HG02970 (cell line): ENCODE measurements around the gene ANKFN1.

ENCODE experiments used
- ATAC-seq: cut with Tn5 transposase; IDR thresholded peaks from one replicate; pipeline ENCODE4 v1.9.1; 2021; ENCODE audit warnings: mild to moderate bottlenecking, moderate library complexity, moderate number of reproducible peaks; ENCODE audit not compliant: unreplicated experiment, low FRiP score

ANKFN1 gene, protein sequence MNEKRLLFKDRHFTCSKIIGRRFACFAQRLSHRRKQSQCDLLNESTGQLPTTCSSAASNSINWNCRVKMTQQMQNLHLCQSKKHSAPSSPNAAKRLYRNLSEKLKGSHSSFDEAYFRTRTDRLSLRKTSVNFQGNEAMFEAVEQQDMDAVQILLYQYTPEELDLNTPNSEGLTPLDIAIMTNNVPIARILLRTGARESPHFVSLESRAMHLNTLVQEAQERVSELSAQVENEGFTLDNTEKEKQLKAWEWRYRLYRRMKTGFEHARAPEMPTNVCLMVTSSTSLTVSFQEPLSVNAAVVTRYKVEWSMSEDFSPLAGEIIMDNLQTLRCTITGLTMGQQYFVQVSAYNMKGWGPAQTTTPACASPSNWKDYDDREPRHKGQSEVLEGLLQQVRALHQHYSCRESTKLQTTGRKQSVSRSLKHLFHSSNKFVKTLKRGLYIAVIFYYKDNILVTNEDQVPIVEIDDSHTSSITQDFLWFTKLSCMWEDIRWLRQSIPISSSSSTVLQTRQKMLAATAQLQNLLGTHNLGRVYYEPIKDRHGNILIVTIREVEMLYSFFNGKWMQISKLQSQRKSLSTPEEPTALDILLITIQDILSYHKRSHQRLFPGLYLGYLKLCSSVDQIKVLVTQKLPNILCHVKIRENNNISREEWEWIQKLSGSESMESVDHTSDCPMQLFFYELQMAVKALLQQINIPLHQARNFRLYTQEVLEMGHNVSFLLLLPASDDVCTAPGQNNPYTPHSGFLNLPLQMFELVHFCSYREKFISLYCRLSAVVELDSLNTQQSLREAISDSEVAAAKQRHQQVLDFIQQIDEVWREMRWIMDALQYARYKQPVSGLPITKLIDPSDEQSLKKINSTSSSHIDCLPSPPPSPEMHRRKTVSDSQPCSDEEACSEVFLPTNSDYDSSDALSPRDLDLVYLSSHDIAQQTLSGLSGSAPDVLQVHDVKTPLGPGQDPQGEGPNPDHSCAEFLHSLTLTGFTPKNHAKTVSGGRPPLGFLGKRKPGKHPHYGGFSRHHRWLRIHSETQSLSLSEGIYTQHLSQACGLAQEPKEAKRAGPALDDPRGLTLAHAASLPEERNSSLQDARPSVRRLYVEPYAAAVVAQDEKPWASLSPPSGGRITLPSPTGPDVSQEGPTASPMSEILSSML

DNA sequence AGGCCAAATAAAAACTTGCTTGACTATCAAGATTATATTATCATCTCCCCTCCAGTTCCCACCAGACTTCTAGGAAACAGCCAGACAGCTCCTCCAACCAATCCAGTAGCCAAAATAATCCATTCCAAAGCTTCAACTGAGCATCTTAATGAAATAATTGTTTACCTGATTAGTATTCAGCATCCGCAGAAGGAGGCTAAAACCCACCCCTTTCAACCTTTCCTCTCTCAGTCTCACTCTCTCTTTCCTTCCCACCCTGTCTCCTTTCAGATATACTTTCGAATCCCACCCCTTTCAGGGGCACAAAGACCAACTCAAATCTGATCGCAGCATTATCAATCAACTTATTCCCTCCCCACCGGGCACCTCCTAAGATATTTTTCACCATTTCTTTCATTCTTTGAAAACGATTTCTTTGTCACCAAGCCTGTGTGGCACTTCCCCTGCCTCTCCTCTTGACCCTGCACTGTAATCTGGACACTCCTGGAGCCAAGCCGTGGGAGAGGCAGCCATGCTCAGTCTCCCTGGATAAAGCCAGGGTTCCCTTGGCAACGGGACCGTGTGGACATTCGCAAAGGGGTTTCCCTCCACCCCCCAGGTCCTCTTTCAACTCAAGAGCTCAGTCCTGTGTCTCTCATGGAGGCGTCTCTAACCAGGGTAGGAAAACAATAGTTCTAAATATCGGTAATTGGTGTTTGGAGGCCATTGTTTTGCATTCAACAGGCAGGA is at the start of gene ANKFN1:
Gene ANKFN1, plus strand, starts transcription at position 602 of the 729 bp plus-strand sequence. CDS start 59,193 bp downstream, outside the sequence.
- ATAC-seq, result no peak

DNA sequence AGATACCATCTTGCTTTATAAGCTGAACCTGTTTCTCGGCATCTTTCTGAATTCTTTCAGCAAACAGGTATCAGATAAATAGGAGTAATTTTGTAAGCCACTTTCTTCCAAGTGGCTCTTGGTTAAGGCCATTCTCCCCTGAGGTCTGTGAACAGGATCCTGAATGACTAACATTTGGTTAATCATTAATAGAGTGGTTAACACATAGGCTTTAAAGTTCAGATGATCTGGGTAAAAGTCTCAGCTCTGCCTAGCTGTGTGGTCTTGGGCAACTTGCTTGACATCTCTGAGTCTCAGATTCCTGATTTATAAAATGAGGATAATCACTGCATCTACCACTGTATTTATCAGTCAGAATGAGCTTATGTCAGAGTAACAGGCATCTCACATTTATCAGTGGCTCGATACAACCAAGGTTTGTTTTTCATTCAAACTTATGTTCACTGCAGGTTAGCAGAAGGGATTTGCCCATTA is 44.4 kb upstream of the ANKFN1 start:
- ATAC-seq, result peak; percentile 71

DNA sequence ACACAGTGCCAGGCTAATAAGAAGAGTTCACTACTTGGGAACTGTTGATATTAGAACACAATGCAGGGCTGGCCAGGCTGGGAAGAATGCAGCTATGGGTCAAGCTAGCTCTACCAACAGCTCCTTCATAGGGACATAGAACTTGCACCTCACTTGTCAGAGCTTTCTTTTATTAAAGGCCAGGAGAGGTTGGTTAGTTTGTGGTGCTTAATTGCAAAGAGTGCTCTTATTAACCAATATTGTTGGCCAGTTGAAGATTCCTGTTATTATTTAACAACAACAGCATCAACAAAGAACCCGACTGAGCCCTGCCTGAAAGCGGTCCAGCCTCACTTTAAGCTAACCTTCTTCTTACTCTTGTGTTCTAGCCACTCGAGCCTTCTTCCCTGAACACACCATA is 43.4 kb upstream of the ANKFN1 start:
- ATAC-seq, result no peak

DNA sequence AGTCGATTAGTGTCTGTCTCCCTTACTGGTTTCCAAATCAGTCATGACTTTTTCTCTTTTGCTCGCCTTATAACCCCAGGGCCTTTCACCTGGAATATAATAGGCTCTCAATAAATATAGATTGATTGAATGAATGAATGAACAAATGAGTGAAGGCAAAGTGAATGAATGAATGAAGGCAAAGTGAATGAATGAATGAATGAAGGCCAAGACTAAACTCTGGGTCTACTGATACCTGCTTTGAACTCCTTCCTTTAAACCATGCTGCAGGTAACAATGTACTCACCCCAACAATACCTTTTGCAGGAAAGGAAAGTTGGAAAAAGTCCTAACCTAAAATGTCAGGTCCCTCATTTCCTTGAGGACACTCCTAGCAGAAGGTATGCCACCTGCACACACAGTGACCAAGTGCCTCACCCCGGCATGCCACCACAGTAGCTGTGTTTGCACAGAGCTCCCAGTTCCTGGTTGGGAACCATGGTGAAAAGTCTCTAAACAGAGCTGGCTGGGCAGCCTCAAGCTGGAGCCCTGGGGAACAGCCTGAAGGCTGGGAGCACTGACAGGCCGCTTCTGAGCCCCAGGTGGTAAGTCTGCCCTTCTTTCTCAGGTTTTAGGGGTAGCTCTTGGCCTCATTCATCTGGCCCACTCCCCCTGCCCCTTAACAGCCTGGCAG is 42.7 kb upstream of the ANKFN1 start:
- no peak for ATAC-seq

DNA sequence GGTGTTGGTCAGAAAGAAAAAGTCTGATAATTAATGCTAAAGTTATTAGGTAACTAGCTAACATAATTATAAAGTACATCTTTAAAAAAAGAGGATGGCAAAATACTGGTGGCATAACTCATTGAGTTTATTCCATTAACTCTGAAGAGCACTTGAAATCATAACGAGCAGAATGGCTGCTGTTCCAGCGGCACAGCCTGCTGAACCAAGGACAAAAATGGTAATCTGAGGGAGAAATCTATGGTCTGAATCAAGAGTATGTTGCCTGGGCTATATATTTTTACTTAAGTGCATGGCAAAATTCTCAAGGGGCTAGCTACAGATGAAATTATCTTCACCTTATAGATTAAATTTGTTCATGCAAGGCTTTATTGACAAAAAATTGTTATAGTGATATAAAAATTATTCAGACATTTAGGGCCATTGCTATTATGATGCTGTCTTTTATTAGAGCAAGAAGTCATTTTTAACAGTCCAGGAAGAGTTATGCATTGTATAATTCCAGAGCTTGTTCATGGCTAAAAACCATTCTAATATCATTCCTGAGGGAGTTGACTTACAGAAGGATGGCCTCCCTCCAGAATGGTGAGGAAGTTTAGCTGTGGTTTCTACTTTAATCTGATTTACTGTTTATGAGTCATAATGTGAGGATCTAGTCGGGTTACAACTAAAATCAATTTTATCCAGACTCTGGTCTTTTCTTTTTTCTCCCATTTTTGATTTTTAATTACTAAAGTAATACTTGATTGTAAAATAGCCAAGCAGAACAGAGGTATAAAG is 41.4 kb upstream of the ANKFN1 start:
- no peak for ATAC-seq

DNA sequence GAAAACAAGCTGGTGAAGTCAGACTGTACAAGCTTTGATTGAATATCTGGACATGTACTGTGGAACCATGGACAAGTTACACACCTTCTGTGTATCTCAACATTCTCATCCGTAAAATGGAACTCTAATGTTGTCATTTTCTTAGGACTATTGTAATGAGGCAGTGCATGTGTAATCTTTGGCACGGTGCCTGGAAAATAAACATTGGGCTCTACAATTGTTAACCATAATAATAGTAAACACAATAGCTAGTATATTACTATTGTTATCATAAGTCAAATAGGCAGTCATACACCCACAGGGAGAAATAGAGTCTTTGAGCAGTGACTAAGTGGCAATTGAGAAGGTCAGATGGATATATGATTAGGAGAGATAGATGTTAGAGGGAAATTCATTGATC is 39.8 kb upstream of the ANKFN1 start:
- no peak for ATAC-seq

DNA sequence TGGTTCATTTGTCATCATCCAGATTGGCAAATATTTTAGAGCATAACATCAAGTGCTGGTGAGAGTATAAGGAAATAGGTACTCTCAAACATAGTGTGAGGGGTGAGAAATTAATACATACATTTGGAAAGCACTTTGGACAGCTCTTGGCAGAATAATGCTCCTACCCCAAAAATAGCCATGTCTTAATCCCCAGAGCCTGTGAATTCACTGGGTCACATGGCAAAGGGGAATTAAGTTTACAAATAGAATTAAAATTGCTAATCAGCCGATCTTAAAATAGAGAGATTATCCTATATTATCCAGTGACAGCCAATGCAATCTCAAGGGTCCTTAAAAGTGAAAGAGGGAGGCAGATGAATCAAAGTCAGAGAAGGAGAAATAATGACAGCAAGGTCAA is 38.8 kb upstream of the ANKFN1 start:
- no peak for ATAC-seq

DNA sequence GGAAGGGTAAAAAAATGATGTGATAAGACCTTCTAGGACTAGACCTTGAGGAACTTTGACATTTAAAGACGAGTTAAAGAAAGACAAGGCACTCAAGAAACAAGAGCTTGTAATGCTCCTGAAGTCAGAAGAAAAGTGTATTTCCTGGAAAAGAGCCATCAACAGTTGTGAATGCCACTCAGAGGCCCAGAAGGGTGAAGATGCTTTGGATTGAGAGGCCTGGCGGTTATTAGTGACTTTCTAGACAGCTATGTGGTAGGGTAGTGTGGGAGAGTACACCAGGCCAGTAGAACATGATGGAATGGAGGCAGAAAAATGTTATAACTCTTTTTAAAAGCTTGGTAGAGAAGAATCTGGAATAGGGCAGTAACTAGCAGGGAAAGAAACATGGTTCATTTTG is 34.1 kb upstream of the ANKFN1 start:
- no peak for ATAC-seq

DNA sequence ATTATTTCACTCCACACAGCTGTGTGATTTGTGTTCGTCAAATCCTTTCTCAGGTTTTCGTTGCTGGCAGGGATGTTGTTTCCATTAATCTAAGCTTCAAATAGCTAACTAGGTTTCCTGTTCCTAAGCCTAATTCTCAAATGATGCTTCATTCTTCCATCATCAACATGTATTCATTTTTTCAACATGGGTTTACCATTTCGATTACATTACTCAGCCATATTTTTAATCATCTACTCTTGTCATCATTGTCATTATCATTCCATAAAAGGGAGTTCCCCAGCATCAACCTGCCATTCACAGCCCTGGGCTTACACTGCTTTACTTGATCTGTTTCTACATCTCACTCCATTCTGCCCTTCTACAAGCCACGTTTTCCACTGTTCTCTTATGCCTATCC is 33.3 kb upstream of the ANKFN1 start:
- ATAC-seq, result no peak

DNA sequence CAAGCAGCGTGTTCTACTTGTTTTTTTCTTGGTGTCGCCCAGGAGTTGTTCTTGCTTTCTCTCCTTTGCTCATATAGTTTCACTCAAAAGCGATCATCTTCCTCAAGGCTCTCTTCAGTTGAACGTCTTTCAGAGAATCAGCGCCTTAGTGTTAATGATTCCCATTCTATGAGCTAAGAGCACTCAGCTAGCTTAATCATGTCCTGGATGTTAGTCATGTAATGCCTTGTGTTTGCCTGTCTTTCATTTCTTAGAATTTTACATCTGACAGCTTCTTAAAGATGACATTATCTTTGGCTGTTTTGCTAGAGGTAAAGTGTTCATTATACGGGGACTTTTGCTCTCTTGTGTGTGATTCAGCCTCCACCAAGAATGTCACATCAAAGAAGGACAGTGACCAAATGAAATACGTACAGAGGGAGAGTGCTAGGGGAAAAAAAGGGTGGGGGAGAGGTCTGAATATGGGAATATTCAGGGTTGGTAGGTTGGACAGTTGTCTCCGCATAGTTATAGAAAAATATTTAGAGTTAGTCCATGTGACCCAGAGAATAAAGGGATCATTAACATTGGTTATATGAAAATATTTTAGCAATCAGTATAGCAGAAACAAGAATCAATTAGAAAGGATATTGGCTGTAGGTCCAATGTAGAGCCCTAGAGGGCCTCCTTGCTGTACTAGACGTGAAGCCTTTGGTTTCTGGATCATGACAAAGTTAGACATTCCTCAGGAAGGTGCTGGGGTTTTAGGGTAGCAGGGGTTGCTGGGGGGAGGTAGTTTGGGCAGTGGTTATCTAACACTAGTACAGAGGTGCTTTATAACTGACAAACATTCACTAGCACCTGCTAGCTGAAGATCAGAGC is 31.9 kb upstream of the ANKFN1 start:
- no peak for ATAC-seq

DNA sequence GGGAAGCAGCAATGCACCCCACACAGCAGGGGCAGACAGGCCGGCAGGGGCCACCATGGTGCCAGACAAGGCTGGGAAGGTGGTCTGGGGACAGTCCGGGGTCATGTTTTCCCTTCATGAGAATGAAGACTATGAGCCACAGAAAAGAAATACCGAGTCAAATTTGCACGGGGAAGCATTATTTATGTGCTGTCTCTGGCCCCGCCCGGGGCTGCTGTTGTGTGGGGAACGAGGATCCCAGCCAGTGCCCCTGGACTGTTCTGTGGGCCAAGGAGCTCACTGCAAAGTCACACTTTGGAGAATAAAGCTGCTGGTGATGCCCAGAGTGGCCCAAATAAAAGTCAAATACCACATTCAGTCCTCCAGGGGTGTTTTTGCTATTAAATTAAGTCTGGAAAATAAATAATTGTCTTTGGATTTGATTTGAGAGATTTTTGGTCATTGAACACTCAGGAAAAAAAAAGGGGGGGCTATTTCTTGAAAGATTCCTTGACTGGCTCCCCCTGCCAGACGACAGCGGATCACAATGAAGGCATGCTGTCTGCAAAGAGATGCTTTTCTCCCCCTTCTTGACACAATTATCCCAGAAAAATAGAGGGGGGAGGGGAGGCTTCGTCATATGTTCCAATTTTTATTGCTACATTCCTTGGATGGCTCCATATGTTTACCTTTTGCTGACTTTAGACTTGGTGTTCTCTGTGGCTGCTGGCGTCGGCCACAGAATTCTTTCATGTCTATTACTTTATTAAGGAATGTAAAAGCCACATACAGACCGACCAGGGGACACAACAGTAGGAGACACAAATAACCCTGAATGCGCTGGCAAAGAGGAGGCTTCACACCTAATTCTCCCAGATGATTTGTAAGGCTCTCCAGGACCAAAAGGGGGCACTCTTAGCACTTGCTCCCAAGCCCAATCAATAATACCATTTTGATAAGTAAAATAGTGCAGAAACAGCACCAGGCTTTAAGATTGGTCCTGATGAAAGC is 27.1 kb upstream of the ANKFN1 start:
- no peak for ATAC-seq

DNA sequence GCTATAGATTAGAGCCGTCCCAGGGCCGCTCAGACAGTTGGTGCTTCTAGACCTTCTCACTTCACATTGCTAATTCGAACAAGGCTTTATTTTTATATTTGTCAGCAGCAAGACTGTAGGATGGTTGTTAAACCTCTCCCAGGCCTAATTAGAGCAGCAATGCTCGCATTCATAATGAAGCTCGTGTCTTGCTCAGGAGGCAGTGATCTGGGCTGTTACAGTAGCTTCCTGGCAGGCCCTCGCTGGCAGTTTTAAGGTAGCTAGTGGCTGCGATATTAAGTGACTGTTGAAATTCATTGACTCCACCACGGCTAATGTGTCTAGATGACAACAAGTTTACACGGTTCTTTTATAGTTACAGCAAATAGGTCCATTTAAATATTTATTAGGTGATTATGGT is 23.2 kb upstream of the ANKFN1 start:
- ATAC-seq, result no peak

DNA sequence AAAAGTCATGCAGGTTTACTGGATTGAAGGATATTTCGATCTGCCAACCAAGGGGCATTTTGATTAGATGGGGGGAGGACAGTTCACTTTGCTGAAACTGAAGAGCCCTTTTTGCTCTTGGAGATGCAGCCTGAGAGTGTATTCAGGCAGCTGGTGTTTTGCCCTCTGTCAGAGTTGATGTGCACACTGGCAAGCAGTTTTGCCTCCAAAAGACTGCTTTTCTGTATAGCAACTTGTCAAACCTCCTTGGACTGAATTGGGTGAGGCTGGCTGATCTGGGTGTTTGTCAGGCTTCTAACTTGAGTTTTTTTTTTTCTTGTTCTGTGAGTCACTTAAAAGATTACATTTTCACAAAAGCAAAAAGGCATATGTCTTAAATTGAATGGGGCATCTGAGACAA is 22.6 kb upstream of the ANKFN1 start:
- no peak for ATAC-seq

DNA sequence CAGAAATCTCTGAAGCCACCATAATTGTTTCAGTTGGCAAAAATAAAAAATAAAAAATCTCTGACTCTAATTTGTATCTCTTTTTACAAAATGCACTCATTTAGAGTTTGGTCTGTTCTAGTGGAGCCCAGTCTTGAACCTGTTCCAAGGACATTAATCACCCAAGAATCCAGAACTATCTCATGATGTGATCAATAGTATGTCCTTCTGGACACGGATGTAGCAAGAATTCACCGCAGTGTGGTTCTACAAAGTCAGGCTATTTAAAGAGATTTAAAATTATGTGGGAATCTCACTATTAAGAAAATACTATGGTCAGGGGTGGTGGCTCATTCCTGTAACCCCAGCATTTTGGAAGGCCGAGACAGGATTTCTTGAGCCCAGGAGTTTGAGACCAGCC is 21.8 kb upstream of the ANKFN1 start:
- ATAC-seq, result no peak

DNA sequence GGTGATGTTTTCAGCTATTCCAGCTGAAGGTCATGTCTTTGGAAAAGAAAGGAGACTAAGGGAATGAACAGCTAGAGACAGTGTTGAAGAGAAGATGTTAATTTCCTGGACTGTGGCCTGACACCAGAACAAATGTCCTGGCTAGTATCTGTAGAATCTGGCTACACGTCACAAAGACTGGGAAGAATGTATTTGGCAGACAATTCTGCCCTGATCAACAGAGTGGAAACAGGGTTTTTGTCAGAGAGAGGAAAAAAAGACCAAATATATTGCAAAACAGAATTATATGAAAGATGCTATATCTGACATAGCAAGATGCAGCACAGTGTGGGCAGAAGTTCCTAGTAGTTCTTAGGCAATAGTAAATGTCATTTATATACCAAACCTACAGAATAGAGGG is 17.0 kb upstream of the ANKFN1 start:
- ATAC-seq, result no peak

DNA sequence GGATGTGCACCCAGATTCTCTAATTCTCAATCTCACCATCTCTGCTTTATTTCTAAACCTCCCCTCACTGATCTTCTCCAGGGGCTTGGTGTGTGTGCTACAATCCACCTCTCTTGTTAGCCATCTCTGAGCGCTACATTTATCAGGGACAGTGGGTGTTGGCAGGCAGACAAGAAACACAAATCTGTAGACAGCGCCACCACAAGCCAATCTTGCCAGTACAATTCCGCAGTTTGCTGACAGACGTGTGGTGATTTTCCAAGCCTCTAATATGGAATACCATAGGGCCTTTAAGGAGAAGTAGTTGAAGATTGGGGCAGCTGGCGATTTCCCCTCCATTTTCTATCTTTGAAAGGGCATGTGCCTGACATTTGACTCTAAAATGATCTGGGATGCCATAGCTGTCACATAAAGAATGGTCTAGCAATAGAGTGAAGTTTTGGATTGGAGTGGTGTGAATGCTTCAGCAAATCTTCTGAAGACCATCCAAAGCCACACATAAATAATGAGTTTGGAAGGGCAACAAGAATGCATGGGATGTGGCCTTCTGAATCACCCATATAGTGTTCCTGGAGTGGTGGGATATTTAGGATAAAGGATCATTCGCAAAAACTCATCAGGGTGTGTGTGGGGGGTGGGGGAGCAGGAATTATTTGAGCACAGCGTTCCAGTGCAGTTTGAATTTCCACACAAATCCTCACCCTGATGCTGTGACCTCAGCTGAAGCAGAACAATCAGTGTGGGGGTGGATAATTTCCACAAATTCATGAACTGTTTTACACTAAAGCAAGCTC is 12.0 kb upstream of the ANKFN1 start:
- no peak for ATAC-seq
